ENCODE data around the gene TATDN2.

The TATDN2 gene

GRCh38 chr3:10321630-10322351 lies 73.5 kb downstream of the TATDN2 start:
- no peak for DNase-seq (ENCODE audit: low read depth)
- TF ChIP-seq CTCF (IDR thresholded peaks at IDR 0.05; ENCODE audit: control insufficient read depth, extremely low read depth, insufficient read depth) = no peak
- no peak overlapping the region for H3K4me3 ChIP-seq (ENCODE audit: low read depth, low read length)

GRCh38 chr3:10322352-10322710 lies 74.1 kb downstream of the TATDN2 start:
- no peak overlapping the region for H3K4me3 ChIP-seq (ENCODE audit: low read depth, low read length)
- no peak for DNase-seq (ENCODE audit: low read depth)
- peak; percentile 32; the same call in 1 of the 2 replicates for TF ChIP-seq CTCF (IDR thresholded peaks at IDR 0.05; ENCODE audit: control insufficient read depth, extremely low read depth, insufficient read depth)

- H3K4me3 ChIP-seq (ENCODE audit: low read depth, low read length) = no peak overlapping the region
- no peak for DNase-seq (ENCODE audit: low read depth)
- no peak for TF ChIP-seq CTCF (IDR thresholded peaks at IDR 0.05; ENCODE audit: control insufficient read depth, extremely low read depth, insufficient read depth)
Observed at GRCh38 chr3:10327592-10327991, 79.3 kb downstream of the TATDN2 start.

GRCh38 chr3:10328460-10329071 lies 80.3 kb downstream of the TATDN2 start:
- TF ChIP-seq CTCF (IDR thresholded peaks at IDR 0.05; ENCODE audit: control insufficient read depth, extremely low read depth, insufficient read depth) = no peak
- no peak overlapping the region for H3K4me3 ChIP-seq (ENCODE audit: low read depth, low read length)
- no peak for DNase-seq (ENCODE audit: low read depth)

DNA sequence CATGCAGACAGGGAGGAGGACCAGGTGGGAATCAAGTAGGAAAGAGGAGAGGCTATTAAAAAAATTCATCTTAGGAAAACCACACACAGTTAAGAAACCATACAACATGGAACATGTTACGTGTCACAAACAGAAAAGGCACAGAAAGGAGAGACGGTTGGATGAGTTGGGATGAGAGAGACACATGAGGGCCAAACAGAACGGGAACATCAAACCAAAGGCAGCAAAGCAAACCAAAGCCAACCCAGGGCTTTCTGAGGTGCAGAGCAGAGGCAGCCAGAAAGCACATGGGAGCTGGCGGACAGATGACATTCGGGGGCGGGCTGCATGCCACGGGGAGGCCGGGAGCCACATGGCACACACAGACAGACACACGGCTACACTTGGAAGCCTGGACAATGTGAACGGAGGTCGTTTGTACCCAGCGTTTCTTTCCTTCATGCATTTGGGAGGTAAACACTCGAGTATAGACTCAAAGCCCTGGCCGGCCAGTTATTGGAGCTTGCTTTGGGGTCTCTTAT lies 81.3 kb downstream of the TATDN2 start:
- no peak overlapping the region for H3K4me3 ChIP-seq (ENCODE audit: low read depth, low read length)
- TF ChIP-seq CTCF (IDR thresholded peaks at IDR 0.05; ENCODE audit: control insufficient read depth, extremely low read depth, insufficient read depth) = no peak
- no peak for DNase-seq (ENCODE audit: low read depth)

DNA sequence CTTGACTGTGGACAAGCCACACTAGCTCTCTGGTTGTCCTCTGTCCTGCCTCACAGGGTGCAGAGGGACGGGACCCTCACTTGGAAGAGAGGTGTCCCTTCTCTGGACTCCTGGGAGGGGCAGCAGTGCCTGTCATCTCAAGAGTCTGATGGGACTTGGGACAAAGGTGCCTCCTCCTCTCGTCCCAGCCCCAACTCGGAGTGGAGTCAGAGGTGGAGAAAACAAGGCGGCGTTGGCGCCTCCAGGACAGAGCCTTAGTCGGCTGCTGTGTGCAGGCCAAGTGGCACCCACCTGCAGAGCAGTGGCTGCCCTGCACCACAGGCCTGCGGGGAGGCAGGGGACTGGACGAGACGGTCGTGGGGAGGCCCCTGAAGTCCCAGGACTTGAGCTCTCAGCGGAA lies 82.1 kb downstream of the TATDN2 start:
- TF ChIP-seq CTCF (IDR thresholded peaks at IDR 0.05; ENCODE audit: control insufficient read depth, extremely low read depth, insufficient read depth) = no peak
- DNase-seq (ENCODE audit: low read depth) = no peak
- H3K4me3 ChIP-seq (ENCODE audit: low read depth, low read length) = no peak overlapping the region
